ENCODE measurements around the gene PCGF5.
"Not testable (repeated sequence)": the region's sequence is repeated elsewhere in the genome, so short reads cannot be mapped to it uniquely, and the experiment has no call there.

PCGF5 gene

DNA sequence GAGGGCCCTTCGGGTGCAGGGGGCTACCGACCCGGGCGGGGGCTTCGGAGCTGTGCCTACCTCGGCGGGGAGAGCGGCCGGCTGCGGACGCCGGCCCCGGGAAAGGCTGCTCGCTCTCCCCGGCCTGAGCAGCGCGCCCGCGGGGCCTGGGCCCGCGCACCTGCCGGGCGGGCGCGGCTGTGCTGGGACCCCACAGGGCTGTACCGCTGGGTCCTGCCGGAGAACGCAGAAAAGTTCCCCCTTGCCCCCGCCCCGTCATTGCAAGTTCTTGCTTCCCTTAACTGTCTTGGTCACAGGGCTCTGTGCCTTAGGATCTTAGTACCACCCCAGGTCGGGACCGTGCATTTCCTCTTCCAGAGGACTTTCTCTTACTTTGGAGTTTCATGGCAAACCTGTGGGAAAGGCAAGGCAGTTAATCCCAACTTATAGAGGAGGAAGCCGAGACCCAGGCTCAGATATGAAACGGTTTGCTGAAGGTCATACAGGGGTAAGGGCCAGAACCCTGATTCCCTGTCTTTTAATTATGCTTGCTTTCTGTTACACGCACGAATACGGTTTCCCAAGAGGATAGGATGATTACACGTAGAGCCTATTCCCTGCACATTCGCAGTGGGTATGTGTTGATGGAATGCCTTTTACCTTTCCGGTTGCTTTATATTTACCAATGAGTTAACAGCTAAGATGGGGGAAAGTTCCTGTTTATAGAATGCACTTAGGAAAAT is 652 bp downstream of the PCGF5 start:
- Mint-ChIP-seq H3K36me3 (ENCODE audit: low read depth) (peaks cover 20% of the 10 kb centered on the region), H3K4me1 (ENCODE audit: low read depth) (peaks cover 43% of the 10 kb centered on the region), H3K27me3 (peaks cover 3% of the 10 kb centered on the region), H3K27ac (peak overlapping the region; percentile 85), H3K4me3 (peak overlapping the region; percentile 83), H3K9me3 (no peaks in the 10 kb centered on the region)
- intact Hi-C loops (cut with micrococcal nuclease) = loop anchor here (2.0 kb wide), 1 partner anchor 58 kb away; no protein-coding TSS in a partner anchor

DNA sequence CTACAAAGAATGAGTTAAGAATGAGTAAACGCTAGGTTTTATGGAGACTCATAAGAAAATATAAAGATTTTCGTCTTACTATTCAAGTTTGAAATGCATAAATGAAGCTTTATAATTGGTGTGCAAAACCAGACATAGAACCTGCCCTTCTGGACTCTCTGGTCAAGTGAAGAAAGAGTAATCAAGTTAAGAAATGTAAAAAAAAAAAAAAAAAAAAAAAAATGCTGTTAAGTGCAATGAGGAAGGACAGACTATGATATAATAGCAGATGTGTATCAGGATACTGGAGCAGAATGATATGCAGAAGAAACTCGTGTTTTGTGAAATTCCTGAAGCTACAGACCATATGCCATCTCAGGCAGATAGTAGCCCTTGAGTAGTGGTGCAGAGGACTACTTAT is 5.6 kb downstream of the PCGF5 start:
- H3K27me3 Mint-ChIP-seq = no peaks in the 10 kb centered on the region

DNA sequence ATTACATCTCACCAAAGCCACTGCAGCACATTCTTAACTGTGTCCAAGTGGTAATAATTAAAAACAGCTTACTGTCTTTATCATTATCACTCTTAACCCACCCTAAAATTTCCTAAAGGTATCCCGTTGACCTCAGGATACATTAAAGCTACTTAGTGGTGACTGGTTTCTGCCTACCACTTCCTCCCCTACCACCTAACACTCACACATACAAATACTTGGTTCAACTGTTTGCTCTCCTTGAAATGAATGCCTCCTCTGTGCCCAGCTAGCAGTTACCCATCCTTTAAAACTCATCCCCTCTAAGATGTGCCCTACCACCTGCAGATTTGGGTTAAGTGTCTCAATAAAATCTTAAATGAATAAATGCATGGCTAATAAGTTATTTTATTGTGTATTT is 7.1 kb downstream of the PCGF5 start:
- H3K36me3 Mint-ChIP-seq (ENCODE audit: low read depth) = peaks cover 34% of the 10 kb centered on the region
- no peak overlapping the region for H3K27ac Mint-ChIP-seq
- no peaks in the 10 kb centered on the region for H3K27me3 Mint-ChIP-seq
- peaks cover 30% of the 10 kb centered on the region for H3K4me1 Mint-ChIP-seq (ENCODE audit: low read depth)
- H3K4me3 Mint-ChIP-seq = no peak overlapping the region
- H3K9me3 Mint-ChIP-seq = no peaks in the 10 kb centered on the region
- intact Hi-C loops (cut with micrococcal nuclease) = no loop called here

More for the DNA sequence above, 5.6 kb downstream of the PCGF5 start:
- Mint-ChIP-seq H3K27ac (no peak overlapping the region), H3K4me3 (no peak overlapping the region), H3K36me3 (ENCODE audit: low read depth) (peaks cover 36% of the 10 kb centered on the region), H3K9me3 (no peaks in the 10 kb centered on the region), H3K4me1 (ENCODE audit: low read depth) (peaks cover 45% of the 10 kb centered on the region)
- intact Hi-C loops (cut with micrococcal nuclease) = no loop called here

GRCh38 chr10:91229683-91230082 is 9.2 kb downstream of the PCGF5 start:
- no peaks in the 10 kb centered on the region for H3K9me3 Mint-ChIP-seq
- peaks cover 15% of the 10 kb centered on the region for H3K4me1 Mint-ChIP-seq (ENCODE audit: low read depth)
- peaks cover 18% of the 10 kb centered on the region for H3K36me3 Mint-ChIP-seq (ENCODE audit: low read depth)
- no peaks in the 10 kb centered on the region for H3K27me3 Mint-ChIP-seq
- no peak overlapping the region for H3K4me3 Mint-ChIP-seq
- intact Hi-C loops (cut with micrococcal nuclease) = no loop called here
- no peak overlapping the region for H3K27ac Mint-ChIP-seq

GRCh38 chr10:91238191-91238590 is 17.7 kb downstream of the PCGF5 start:
- no peak overlapping the region for H3K27ac Mint-ChIP-seq

DNA sequence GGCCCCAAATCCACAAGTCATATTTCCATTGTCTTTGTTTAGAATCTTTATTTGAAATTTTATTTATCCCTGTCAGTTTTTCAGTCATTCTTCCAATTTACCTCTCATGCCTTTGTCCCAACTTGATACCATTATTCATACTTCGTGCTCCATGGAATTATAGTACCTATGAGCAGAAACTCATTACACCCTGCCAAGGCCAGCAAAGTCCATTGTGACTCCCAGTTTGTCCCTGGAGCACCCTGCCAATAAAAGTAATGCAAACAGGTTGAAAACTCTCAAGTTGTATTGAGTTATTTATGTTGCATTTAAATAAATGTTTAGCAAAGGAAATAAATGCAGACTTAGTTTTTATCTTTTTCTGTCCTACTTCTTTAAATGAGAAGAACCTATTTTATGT is 19.3 kb downstream of the PCGF5 start:
- H3K27me3 Mint-ChIP-seq = no peaks in the 10 kb centered on the region
- no peaks in the 10 kb centered on the region for H3K4me1 Mint-ChIP-seq (ENCODE audit: low read depth)
- no peak overlapping the region for H3K27ac Mint-ChIP-seq
- no peak overlapping the region for H3K4me3 Mint-ChIP-seq
- intact Hi-C loops (cut with micrococcal nuclease) = no loop called here
- peaks cover 11% of the 10 kb centered on the region for H3K36me3 Mint-ChIP-seq (ENCODE audit: low read depth)
- no peaks in the 10 kb centered on the region for H3K9me3 Mint-ChIP-seq

More at GRCh38 chr10:91238191-91238590, 17.7 kb downstream of the PCGF5 start:
- H3K27me3 Mint-ChIP-seq = no peaks in the 10 kb centered on the region
- H3K9me3 Mint-ChIP-seq = no peaks in the 10 kb centered on the region
- H3K4me1 Mint-ChIP-seq (ENCODE audit: low read depth) = no peaks in the 10 kb centered on the region
- no peak overlapping the region for H3K4me3 Mint-ChIP-seq
- H3K36me3 Mint-ChIP-seq (ENCODE audit: low read depth) = peaks cover 11% of the 10 kb centered on the region
- intact Hi-C loops (cut with micrococcal nuclease) = no loop called here

DNA sequence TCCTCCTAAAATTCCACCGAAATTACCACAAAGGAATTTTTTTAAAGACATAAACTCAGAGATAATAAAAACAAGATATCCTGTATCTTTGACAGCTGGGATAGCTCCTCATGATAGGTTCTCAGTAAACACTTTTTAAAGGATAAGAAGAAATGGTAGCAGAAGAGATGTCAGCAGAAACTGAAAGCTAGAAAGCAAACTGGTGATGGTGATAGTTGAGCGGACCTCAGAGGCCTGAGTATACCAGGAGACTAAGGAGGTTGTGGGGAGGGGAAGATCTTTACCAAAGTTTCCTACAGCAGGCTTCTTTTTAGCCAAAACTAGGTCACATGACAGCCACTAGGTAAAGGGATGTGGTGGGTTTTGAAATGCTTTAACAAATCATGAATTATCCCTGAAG is 22.5 kb downstream of the PCGF5 start:
- intact Hi-C loops (cut with micrococcal nuclease) = no loop called here
- Mint-ChIP-seq H3K36me3 (ENCODE audit: low read depth) (no peaks in the 10 kb centered on the region), H3K4me3 (no peak overlapping the region), H3K27me3 (no peaks in the 10 kb centered on the region), H3K4me1 (ENCODE audit: low read depth) (no peaks in the 10 kb centered on the region), H3K27ac (no peak overlapping the region), H3K9me3 (no peaks in the 10 kb centered on the region)

- H3K36me3 Mint-ChIP-seq (ENCODE audit: low read depth) = peaks cover 9% of the 10 kb centered on the region
- intact Hi-C loops (cut with micrococcal nuclease) = no loop called here
- no peaks in the 10 kb centered on the region for H3K27me3 Mint-ChIP-seq
- H3K9me3 Mint-ChIP-seq = no peaks in the 10 kb centered on the region
- H3K4me1 Mint-ChIP-seq (ENCODE audit: low read depth) = no peaks in the 10 kb centered on the region
- H3K27ac Mint-ChIP-seq = no peak overlapping the region
- no peak overlapping the region for H3K4me3 Mint-ChIP-seq
Measured at GRCh38 chr10:91247360-91248111, 27.1 kb downstream of the PCGF5 start.

DNA sequence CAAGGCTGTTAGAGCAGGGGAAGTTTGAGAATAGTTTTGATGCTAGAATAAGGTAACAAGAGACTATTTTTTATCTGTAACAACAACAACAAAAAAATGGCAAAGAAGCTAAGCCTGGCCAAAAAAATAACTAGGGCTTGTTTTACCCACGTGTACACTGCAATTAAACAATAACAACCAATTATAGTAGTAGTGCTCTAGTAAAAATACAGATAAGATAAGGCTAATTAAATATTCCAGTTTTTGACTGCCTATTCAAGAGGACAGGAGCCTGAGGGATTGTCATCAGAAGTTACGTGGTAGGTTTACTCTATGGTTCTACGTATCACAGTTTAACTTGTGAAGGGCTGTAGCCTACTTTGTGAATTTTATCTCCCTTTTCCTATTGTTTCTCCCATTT is 29.2 kb downstream of the PCGF5 start:
- no peaks in the 10 kb centered on the region for H3K9me3 Mint-ChIP-seq

DNA sequence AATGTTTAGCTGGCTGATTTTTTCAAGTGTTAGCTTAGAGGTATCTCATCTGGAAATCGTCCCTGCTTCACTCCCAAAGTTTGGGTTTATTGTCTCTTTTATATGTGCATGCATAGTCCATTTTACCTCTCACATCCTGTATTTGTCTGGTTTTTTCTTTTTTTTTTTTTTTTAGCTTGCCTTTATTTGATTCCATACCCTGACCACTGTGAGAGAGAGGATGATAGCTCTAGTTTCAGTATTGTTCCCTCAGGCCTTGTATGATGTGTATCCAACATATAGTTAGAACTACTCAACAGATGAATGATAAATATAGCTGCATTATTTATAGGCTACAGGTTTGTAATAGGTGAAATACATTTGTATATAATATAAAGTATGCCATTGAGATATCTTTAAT is 29.9 kb downstream of the PCGF5 start:
- Mint-ChIP-seq H3K27ac (no peak overlapping the region), H3K27me3 (no peaks in the 10 kb centered on the region), H3K9me3 (no peaks in the 10 kb centered on the region), H3K4me1 (ENCODE audit: low read depth) (no peaks in the 10 kb centered on the region), H3K4me3 (no peak overlapping the region), H3K36me3 (ENCODE audit: low read depth) (peaks cover 37% of the 10 kb centered on the region)
- intact Hi-C loops (cut with micrococcal nuclease) = no loop called here

More for the DNA sequence above, 29.2 kb downstream of the PCGF5 start:
- H3K27ac Mint-ChIP-seq = no peak overlapping the region
- H3K4me1 Mint-ChIP-seq (ENCODE audit: low read depth) = no peaks in the 10 kb centered on the region
- no peak overlapping the region for H3K4me3 Mint-ChIP-seq
- intact Hi-C loops (cut with micrococcal nuclease) = no loop called here
- H3K36me3 Mint-ChIP-seq (ENCODE audit: low read depth) = peaks cover 31% of the 10 kb centered on the region
- no peaks in the 10 kb centered on the region for H3K27me3 Mint-ChIP-seq

DNA sequence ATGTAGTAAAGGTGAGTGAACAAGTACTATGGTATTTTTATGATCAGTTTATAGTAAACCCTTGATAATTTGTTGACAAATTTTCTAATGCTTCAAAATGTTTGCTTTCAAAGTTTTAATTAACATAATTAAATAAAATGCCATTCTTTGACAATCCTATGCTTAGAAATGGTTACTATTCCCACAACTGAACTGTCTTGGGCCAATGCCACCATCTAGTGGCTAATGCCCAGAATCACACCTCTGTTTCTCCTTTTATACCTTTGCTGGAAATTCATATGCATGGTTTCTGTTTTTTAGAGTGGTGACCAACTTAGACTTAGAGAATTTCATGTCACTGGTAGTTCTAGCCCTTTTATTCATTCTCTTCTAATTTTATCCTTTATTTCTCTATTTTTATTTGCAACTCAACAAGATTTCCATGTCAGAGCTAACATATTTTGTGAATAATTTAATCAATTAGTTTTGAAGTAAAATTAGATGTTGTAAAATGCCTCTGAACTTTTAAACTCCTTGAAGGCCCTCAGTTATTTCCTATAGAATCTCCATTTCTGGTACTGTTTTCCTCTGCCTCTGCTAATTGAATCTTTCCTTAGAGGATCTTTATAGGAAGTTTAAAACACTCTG is 31.1 kb downstream of the PCGF5 start:
- H3K36me3 Mint-ChIP-seq (ENCODE audit: low read depth) = peaks cover 44% of the 10 kb centered on the region
- H3K27me3 Mint-ChIP-seq = no peaks in the 10 kb centered on the region
- no peak overlapping the region for H3K4me3 Mint-ChIP-seq

DNA sequence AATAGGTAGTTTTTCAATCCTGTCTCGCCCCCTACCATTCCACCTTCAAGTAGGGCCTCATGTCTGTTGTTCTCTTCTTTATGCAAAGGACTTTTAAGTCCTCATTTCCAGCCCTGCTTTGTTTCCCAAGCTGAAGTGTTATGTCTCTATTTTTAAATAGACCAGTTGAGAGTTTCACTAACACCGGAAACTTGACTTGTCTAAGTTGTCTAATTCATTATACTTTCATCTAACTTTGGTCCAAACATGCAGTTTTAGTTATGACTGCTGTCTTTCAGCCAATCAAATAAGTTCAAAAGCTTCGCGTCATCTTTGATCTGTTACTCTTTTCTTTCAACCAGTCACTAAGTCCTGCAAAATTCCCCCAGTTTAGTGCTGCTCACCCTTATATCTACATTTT is 32.8 kb downstream of the PCGF5 start:
- peaks cover 57% of the 10 kb centered on the region for H3K36me3 Mint-ChIP-seq (ENCODE audit: low read depth)
- intact Hi-C loops (cut with micrococcal nuclease) = no loop called here

More for the DNA sequence above, 31.1 kb downstream of the PCGF5 start:
- no peaks in the 10 kb centered on the region for H3K9me3 Mint-ChIP-seq
- intact Hi-C loops (cut with micrococcal nuclease) = loop anchor here (1.0 kb wide), 3 partner anchors 162 to 340 kb away; no protein-coding TSS in a partner anchor
- H3K27ac Mint-ChIP-seq = no peak overlapping the region
- H3K4me1 Mint-ChIP-seq (ENCODE audit: low read depth) = no peaks in the 10 kb centered on the region

GRCh38 chr10:91257310-91257709 is 36.8 kb downstream of the PCGF5 start:
- Mint-ChIP-seq H3K27ac (no peak overlapping the region), H3K27me3 (no peaks in the 10 kb centered on the region), H3K36me3 (ENCODE audit: low read depth) (peaks cover 69% of the 10 kb centered on the region), H3K4me1 (ENCODE audit: low read depth) (no peaks in the 10 kb centered on the region), H3K9me3 (no peaks in the 10 kb centered on the region), H3K4me3 (no peak overlapping the region)
- intact Hi-C loops (cut with micrococcal nuclease) = no loop called here

More for the DNA sequence above, 32.8 kb downstream of the PCGF5 start:
- Mint-ChIP-seq H3K27ac (no peak overlapping the region), H3K27me3 (no peaks in the 10 kb centered on the region), H3K9me3 (no peaks in the 10 kb centered on the region), H3K4me1 (ENCODE audit: low read depth) (no peaks in the 10 kb centered on the region), H3K4me3 (no peak overlapping the region)

DNA sequence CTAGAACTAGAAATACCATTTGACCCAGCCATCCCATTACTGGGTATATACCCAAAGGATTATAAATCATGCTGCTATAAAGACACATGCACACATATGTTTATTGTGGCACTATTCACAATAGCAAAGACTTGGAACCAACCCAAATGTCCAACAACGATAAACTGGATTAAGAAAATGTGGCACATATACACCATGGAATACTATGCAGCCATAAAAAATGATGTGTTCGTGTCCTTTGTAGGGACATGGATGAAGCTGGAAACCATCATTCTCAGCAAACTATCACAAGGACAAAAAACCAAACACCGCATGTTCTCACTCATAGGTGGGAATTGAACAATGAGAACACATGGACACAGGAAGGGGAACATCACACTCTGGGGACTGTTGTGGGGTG is 40.0 kb downstream of the PCGF5 start:
- intact Hi-C loops (cut with micrococcal nuclease); H3K27me3 Mint-ChIP-seq; H3K27ac Mint-ChIP-seq; H3K4me3 Mint-ChIP-seq; H3K9me3 Mint-ChIP-seq; H3K4me1 Mint-ChIP-seq (ENCODE audit: low read depth): not testable (repeated sequence)
- peaks cover 43% of the 10 kb centered on the region for H3K36me3 Mint-ChIP-seq (ENCODE audit: low read depth)
